ENCODE measurements around the gene TAF1B.
"Not testable (repeated sequence)": the region's sequence is repeated elsewhere in the genome, so short reads cannot be mapped to it uniquely, and the experiment has no call there.

The TAF1B gene

GRCh38 chr2:9824956-9825720 lies 18.1 kb upstream of the TAF1B start:
- no peaks in the 10 kb centered on the region for H3K4me1 ChIP-seq
- DNase-seq = no peak
- no peaks in the 10 kb centered on the region for H3K9me3 ChIP-seq
- TF ChIP-seq CTCF (IDR thresholded peaks at IDR 0.05; ENCODE audit: low read depth, low read length) = no peak
- no peak overlapping the region for H3K4me3 ChIP-seq (ENCODE audit: low read depth, low read length)
- H3K36me3 ChIP-seq = no peaks in the 10 kb centered on the region
- no peaks in the 10 kb centered on the region; the same call in 1 of the 2 replicates for H3K27me3 ChIP-seq

GRCh38 chr2:9826208-9826607 lies 17.1 kb upstream of the TAF1B start:
- no peaks in the 10 kb centered on the region; the same call in 1 of the 2 replicates for H3K27me3 ChIP-seq
- no peak for DNase-seq
- H3K4me3 ChIP-seq (ENCODE audit: low read depth, low read length) = no peak overlapping the region
- H3K36me3 ChIP-seq = no peaks in the 10 kb centered on the region
- no peak for TF ChIP-seq CTCF (IDR thresholded peaks at IDR 0.05; ENCODE audit: low read depth, low read length)
- no peaks in the 10 kb centered on the region for H3K4me1 ChIP-seq
- H3K9me3 ChIP-seq = no peaks in the 10 kb centered on the region

GRCh38 chr2:9830685-9831410 lies 12.4 kb upstream of the TAF1B start:
- Histone ChIP-seq H3K27me3 (no peaks in the 10 kb centered on the region; the same call in 1 of the 2 replicates), H3K4me3 (ENCODE audit: low read depth, low read length) (no peak overlapping the region), H3K36me3 (no peaks in the 10 kb centered on the region), H3K4me1 (no peaks in the 10 kb centered on the region), H3K9me3 (no peaks in the 10 kb centered on the region)
- DNase-seq = no peak
- TF ChIP-seq CTCF (IDR thresholded peaks at IDR 0.05; ENCODE audit: low read depth, low read length) = no peak

DNA sequence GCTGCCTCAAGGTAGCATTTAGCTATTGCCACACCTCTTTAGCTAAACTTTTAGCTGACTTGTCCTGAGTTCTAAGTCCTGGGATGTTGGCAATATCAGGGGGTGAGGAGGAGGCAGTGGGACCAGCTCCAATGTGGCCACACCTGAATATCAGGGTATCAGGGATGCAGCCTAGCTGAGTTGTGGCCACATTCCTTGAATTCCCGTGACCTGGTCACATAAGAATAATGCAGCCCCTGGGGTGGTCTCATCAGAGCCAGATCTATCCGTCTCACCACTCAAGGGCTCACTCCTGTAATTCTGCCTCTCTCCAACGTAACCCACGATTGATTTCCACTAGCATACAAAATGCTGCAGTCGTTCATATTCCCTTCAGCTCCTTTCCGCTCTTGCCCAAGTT lies 11.6 kb upstream of the TAF1B start:
- H3K4me3 ChIP-seq (ENCODE audit: low read depth, low read length) = no peak overlapping the region
- no peaks in the 10 kb centered on the region; the same call in 1 of the 2 replicates for H3K27me3 ChIP-seq
- TF ChIP-seq CTCF (IDR thresholded peaks at IDR 0.05; ENCODE audit: low read depth, low read length) = no peak
- no peaks in the 10 kb centered on the region for H3K36me3 ChIP-seq
- no peak for DNase-seq
- H3K9me3 ChIP-seq = no peaks in the 10 kb centered on the region
- H3K4me1 ChIP-seq = no peaks in the 10 kb centered on the region

DNA sequence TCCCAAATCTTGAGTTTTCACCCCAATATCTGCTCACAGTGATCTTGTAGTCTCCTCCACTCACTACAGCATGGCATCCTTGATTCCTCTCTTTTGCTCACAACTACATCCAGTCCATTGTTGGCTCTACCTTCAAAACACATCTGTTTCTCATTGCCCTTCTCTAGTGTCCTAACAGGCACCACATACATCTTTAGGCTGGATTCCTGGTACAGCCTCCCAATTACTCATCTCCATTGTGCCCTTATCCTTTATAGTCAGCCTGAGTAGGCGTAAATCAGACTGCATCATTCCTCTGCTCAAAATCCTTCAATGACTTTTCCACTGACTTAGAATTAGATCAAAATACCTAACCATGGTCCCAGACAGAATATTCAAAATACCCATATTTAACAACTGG lies 10.7 kb upstream of the TAF1B start:
- no peak for DNase-seq
- H3K36me3 ChIP-seq = no peaks in the 10 kb centered on the region
- H3K9me3 ChIP-seq = no peaks in the 10 kb centered on the region
- H3K4me1 ChIP-seq = no peaks in the 10 kb centered on the region
- H3K27me3 ChIP-seq = no peaks in the 10 kb centered on the region; the same call in 1 of the 2 replicates
- no peak overlapping the region for H3K4me3 ChIP-seq (ENCODE audit: low read depth, low read length)
- TF ChIP-seq CTCF (IDR thresholded peaks at IDR 0.05; ENCODE audit: low read depth, low read length) = no peak

DNA sequence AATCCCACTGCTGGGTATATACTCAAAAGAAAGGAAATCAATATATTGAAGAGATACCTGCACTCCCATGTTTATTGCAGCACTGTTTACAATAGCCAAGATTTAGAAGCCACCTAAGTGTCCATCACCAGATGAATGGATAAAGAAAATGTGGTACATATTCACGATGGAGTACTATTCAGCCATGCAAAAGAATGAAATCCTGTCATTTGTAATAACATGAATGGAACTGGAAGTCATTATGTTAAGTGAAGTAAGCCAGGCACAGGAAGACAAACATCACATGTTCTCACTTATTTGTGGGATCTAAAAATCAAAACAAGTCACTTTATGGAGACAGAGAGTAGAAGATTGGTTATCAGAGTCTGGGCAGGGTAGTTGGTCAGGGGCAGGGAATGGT lies 8.2 kb upstream of the TAF1B start:
- not testable (repeated sequence) for H3K4me3 ChIP-seq (ENCODE audit: low read depth, low read length); H3K36me3 ChIP-seq; H3K4me1 ChIP-seq; H3K27me3 ChIP-seq; H3K9me3 ChIP-seq; DNase-seq

Data from BE2C (cell line).